Ishikawa (cell line): Measurements from ENCODE around the gene BEND3.

Experiments used
- CREB1 ChIP-seq: IDR thresholded peaks from 2 replicates; pipeline ENCODE4 v1.6.1; 2012; ENCODE audit warnings: low read depth
- EP300 ChIP-seq: IDR thresholded peaks from 2 replicates; pipeline ENCODE4 v1.6.1; 2012; ENCODE audit warnings: borderline replicate concordance
- FOXM1 ChIP-seq: IDR thresholded peaks from 2 replicates; pipeline ENCODE4 v1.6.1; 2012; ENCODE audit warnings: low read depth, borderline replicate concordance
- RAD21 ChIP-seq: IDR thresholded peaks from 2 replicates; pipeline ENCODE4 v1.6.1; 2012; ENCODE audit warnings: low read depth
- YY1 ChIP-seq: IDR thresholded peaks from 2 replicates; pipeline ENCODE4 v1.6.1; 2012; ENCODE audit warnings: low read depth
- ZBTB7A ChIP-seq: IDR thresholded peaks from 2 replicates; pipeline ENCODE4 v1.6.1; 2012; ENCODE audit warnings: low read depth
- TF ChIP-seq, protein P1 (sequence below): IDR thresholded peaks from 2 replicates; pipeline ENCODE4 v1.6.1; 2012

- TF ChIP-seq EP300 = no peak
- TF ChIP-seq CREB1 = no peak
- TF ChIP-seq, protein P1, sequence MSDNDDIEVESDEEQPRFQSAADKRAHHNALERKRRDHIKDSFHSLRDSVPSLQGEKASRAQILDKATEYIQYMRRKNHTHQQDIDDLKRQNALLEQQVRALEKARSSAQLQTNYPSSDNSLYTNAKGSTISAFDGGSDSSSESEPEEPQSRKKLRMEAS = no peak
- no peak for TF ChIP-seq FOXM1
- TF ChIP-seq ZBTB7A = no peak
- TF ChIP-seq YY1 = no peak
- no peak for TF ChIP-seq RAD21
Observed at GRCh38 chr6:107105511-107106116, 9.7 kb downstream of the BEND3 start.
